A673 (cell line): ENCODE data around the gene PLEKHA6.

ENCODE experiments used
- EZH2 ChIP-seq: fragments of 200-600 bp; sonication (generic); IDR thresholded peaks from 2 replicates; pipeline ENCODE4 v1.6.1; 2017; ENCODE audit warnings: borderline replicate concordance, low read depth, mild to moderate bottlenecking, mixed read lengths, antibody characterized with exemption, low read length; ENCODE audit not compliant: poor library complexity, severe bottlenecking
- TF ChIP-seq, protein P1 (sequence below): fragments of 300-800, 200-600 bp; sonication (generic); conservative IDR thresholded peaks from 2 replicates; pipeline ENCODE4 v1.5.1; 2017; ENCODE audit warnings: low read depth, mild to moderate bottlenecking, antibody characterized with exemption, low read length, moderate library complexity, mixed read lengths

- TF ChIP-seq, protein P1, sequence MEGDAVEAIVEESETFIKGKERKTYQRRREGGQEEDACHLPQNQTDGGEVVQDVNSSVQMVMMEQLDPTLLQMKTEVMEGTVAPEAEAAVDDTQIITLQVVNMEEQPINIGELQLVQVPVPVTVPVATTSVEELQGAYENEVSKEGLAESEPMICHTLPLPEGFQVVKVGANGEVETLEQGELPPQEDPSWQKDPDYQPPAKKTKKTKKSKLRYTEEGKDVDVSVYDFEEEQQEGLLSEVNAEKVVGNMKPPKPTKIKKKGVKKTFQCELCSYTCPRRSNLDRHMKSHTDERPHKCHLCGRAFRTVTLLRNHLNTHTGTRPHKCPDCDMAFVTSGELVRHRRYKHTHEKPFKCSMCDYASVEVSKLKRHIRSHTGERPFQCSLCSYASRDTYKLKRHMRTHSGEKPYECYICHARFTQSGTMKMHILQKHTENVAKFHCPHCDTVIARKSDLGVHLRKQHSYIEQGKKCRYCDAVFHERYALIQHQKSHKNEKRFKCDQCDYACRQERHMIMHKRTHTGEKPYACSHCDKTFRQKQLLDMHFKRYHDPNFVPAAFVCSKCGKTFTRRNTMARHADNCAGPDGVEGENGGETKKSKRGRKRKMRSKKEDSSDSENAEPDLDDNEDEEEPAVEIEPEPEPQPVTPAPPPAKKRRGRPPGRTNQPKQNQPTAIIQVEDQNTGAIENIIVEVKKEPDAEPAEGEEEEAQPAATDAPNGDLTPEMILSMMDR, result no peak
- TF ChIP-seq EZH2, result no peak
Observed at GRCh38 chr1:204383163-204383904, 23.6 kb upstream of the PLEKHA6 start.
